Measurements from ENCODE around the gene TBKBP1. TPM values are rescaled to one million over a fixed set of nuclear protein-coding genes. Genes with fewer than 3 reads are reported as not detected.

The TBKBP1 gene
- total RNA-seq, 4 donors from 2014 or later = 4.0 to 15.6 (median 10.5) TPM

DNA sequence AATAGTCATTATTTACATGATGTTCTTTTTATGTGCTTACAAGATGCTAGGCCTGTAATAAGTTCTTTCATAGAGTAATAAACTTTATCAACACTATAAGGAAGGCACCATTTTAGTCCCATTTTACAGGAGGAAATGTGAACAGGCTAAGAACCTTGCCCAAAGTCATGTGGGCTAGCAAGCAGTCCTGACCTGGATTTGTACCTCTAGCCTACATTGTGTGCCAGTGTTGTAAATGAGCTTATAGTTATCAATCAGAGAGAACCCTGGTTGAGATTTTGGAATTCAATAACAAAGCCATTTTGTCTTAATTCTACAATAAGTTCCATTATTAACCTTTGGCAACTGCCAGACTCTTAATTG lies 6.7 kb upstream of the TBKBP1 start:
- TF ChIP-seq, protein P1, sequence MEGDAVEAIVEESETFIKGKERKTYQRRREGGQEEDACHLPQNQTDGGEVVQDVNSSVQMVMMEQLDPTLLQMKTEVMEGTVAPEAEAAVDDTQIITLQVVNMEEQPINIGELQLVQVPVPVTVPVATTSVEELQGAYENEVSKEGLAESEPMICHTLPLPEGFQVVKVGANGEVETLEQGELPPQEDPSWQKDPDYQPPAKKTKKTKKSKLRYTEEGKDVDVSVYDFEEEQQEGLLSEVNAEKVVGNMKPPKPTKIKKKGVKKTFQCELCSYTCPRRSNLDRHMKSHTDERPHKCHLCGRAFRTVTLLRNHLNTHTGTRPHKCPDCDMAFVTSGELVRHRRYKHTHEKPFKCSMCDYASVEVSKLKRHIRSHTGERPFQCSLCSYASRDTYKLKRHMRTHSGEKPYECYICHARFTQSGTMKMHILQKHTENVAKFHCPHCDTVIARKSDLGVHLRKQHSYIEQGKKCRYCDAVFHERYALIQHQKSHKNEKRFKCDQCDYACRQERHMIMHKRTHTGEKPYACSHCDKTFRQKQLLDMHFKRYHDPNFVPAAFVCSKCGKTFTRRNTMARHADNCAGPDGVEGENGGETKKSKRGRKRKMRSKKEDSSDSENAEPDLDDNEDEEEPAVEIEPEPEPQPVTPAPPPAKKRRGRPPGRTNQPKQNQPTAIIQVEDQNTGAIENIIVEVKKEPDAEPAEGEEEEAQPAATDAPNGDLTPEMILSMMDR (IDR thresholded peaks at IDR 0.05) = no peak
- no peak for ATAC-seq (ENCODE audit: low FRiP score)
- DNase-seq (ENCODE audit: low spot score) = no peak

DNA sequence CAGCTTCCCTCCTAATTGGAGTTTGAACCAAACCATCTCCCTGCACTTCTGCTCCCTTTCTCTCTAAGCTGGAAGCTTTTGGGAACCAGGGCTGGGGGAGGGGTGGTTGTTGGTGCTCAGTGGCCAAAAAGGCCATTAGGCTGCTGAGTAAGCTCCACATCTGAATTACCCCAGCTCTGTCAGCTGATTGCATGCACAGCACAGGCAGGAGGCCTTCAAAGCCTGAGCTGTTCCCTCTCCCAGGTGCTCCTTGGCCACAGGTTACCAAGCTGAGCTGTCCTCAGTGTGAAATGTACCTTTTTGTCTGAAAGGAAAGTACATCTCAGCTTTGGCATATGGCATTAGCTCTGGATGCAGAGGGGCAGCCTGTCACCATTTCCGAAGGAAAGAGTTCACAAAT lies 6.2 kb upstream of the TBKBP1 start:
- ATAC-seq (ENCODE audit: low FRiP score) (no peak), DNase-seq (ENCODE audit: low spot score) (no peak)
- TF ChIP-seq, protein P1 (IDR thresholded peaks at IDR 0.05) = no peak

DNA sequence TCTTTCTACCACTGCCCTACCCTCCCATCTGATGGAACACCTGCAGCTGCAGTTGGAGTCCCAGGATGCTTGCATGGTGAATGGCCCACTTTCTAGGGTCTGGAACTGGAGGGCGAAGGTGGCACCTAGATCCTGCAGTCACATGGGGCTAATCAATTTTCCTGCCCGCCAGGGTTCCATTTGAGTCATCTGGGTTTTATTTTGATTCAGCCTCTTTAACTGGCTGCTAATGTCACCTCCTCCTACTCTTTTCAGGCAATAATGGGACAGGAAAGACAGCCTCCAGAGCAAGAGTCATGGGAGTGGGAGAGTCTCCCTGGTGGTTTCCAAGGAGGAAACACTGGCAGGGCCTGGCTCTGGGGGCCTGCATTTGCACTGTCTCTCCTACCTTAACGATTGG lies 3.8 kb upstream of the TBKBP1 start:
- ATAC-seq (ENCODE audit: low FRiP score) = no peak
- no peak for DNase-seq (ENCODE audit: low spot score)
- TF ChIP-seq, protein P1 (IDR thresholded peaks at IDR 0.05) = no peak

DNA sequence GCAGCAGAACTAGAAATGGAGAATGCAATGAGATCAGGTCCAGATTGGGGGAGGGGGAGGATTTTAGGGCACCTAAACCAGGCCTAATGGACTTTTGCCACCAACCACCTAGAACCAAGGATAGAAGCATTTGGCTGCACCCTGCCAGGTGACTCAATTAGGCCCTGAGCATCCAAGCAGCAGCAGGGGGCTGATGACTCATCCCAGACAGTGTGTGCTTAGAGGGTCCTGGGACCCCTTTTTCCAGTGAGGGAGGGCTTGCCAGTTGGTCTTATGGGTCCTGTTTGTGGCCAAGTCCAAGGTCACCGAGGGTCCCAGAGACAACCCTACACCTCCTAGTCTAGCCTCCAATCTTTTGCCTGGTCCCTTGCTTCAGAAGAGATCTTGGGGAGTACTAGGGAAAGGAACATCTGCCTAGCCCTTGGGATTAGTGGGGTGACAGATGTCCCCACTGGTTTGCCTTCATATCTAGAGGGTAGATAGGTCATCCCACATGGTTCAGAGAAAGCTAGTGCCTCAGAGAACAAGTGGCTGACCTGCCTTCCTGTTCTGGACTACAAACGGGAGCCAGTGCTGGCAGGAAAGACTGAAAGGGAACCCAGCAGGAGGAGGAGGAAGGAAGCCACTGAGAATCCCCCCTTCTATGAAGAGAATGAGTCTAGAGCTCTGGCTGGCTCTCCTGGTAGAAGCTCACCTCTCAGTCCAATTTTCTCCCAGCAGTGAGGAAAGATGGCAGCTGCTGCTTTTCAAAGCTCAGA lies 1.6 kb upstream of the TBKBP1 start:
- no peak for DNase-seq (ENCODE audit: low spot score)
- ATAC-seq (ENCODE audit: low FRiP score) = no peak

DNA sequence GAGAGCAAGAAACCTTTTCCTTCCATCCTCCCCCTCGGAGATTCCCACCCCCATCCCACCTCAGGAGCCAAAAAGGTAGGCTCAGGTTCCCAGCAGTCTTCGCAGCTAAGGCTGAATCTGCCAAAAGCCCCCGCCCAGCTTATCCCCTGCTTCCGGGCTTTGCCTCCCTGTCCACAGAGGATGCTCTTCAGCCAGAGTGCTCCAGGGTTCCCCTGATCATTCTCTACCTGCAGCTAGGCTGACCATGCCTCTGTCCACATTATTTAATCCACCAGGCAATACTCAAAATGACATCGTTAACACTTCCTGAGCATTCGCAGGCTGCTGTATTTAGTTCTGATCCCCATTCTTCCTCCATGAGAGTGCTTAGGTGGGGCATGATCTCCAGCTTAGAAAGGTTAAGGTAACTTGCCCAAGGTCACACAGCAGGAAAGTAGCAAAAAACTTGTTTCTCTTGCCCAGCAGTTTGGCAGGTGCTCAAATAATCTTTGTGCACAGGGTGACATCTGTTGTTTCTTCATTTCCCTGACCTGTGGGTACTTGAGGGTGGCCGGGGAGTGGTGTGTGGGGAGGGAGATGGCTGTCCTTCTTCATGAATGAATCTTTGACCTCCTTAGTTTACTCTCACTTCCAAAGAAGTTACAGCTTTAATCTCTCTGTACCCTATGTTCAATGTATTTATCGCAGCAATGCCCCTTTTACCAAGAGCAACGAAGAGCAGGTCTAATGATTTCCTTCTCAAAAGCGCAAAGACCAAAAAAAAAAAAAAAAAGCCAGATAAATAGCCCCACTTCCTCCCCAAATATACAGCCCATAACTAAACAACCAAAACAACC lies 848 bp upstream of the TBKBP1 start:
- ATAC-seq (ENCODE audit: low FRiP score) (no peak), DNase-seq (ENCODE audit: low spot score) (no peak)
- TF ChIP-seq, protein P1 (IDR thresholded peaks at IDR 0.05) = no peak

More for the DNA sequence above, 1.6 kb upstream of the TBKBP1 start:
- TF ChIP-seq, protein P1 (IDR thresholded peaks at IDR 0.05) = no peak

DNA sequence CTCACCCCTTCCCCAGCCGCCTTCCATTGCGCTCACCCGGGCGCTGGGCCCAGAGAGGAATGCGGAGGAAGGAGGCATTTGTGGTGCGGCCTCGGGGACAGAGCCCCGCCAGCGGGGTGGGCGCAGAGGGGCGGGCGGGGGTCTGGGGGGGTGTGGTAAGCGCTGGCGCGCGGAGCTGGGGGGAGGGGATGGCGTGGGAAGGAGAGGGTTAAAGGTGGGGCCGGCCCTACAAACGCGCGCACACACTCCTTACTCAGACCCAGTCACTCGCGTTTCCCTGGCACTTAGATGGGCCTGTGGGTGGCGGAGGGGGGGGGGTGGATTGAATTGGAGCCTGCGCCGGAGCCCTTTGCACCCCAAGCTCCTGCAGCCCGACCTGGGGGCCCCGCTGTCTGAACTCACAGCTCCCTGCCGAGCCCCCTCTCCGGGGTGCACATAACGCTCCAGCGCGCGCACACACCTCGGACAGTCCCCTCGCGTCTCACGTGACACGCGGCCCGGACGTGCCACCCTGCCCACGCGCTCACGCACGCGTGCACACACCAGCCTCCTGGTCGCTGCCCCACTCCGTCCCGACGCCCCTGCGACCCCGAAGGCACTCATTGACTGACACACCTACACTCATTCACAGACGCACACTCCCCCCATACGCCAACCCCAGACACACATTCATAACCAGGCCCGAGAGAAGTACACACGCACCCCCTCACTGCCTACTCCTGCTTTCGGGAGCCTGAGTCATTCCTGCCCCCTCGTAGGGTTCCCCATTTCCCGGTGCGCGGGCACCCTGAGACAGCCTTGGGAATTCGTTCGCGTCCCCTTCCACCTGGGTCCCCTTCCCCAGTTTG lies 844 bp downstream of the TBKBP1 start:
- TF ChIP-seq, protein P1 (IDR thresholded peaks at IDR 0.05) = no peak
- ATAC-seq (ENCODE audit: low FRiP score) (peak; percentile 76), DNase-seq (ENCODE audit: low spot score) (peak; percentile 50)
